HepG2 (cell line): ENCODE results near the gene UBE2M. TPM values are rescaled to one million over a fixed set of nuclear protein-coding genes. Genes with fewer than 3 reads are reported as not detected.

ENCODE experiments used
- HCFC1 ChIP-seq: fragments of 150-350 bp; IDR thresholded peaks from 2 replicates; pipeline ENCODE4 v1.6.1; 2014; ENCODE audit warnings: low read depth, low read length
- IRX3 ChIP-seq: sonication (generic); formaldehyde crosslinking; IDR thresholded peaks from 2 replicates; pipeline ENCODE4 v1.8.1; 2023; ENCODE audit warnings: mild to moderate bottlenecking, low read depth, missing genetic modification reagents, borderline replicate concordance
- NFATC3 ChIP-seq: sonication (generic); formaldehyde crosslinking; IDR thresholded peaks from 2 replicates; pipeline ENCODE4 v1.5.1; 2020; ENCODE audit warnings: mild to moderate bottlenecking, missing genetic modification reagents
- POLR2AphosphoS5 ChIP-seq: IDR thresholded peaks from 2 replicates; pipeline ENCODE4 v1.6.1; 2012; ENCODE audit warnings: low read depth, low read length
- RBM22 ChIP-seq: fragments of 200-400 bp; formaldehyde crosslinking; optimal IDR thresholded peaks from 2 replicates; pipeline ENCODE3; 2017; ENCODE audit warnings: mild to moderate bottlenecking, low read length, moderate library complexity
- SATB2 ChIP-seq: sonication (generic); formaldehyde crosslinking; IDR thresholded peaks from 2 replicates; pipeline ENCODE4 v1.5.0; 2020; ENCODE audit warnings: missing genetic modification reagents
- SIN3A ChIP-seq: IDR thresholded peaks from 2 replicates; pipeline ENCODE4 v1.6.1; 2011; ENCODE audit warnings: low read depth, mild to moderate bottlenecking, control low read depth, low read length, borderline replicate concordance
- SRF ChIP-seq: IDR thresholded peaks from 2 replicates; pipeline ENCODE4 v1.6.1; 2011; ENCODE audit warnings: mild to moderate bottlenecking, low read depth, low read length, moderate library complexity
- THYN1 ChIP-seq: sonication (generic); formaldehyde crosslinking; IDR thresholded peaks from 2 replicates; pipeline ENCODE4 v1.8.1; 2023; ENCODE audit warnings: low read depth, mild to moderate bottlenecking, moderate library complexity, missing genetic modification reagents, borderline replicate concordance
- ZNF232 ChIP-seq: sonication (generic); formaldehyde crosslinking; IDR thresholded peaks from 2 replicates; pipeline ENCODE4 v1.4.0; 2020; ENCODE audit warnings: missing genetic modification reagents, borderline replicate concordance
- ZNF7 ChIP-seq: IDR thresholded peaks from 2 replicates; pipeline ENCODE4 v1.6.1; 2016; ENCODE audit warnings: missing biosample characterization, missing genetic modification reagents
- ZNF781 ChIP-seq: sonication (generic); formaldehyde crosslinking; IDR thresholded peaks from 2 replicates; pipeline ENCODE4 v1.5.1; 2020; ENCODE audit warnings: borderline replicate concordance, mild to moderate bottlenecking, missing genetic modification reagents; ENCODE audit errors: not compliant biosample characterization
- polyA plus RNA-seq, 8 experiments: library from polyadenylated mRNA; depleted of rRNA in 3 of 8; stranded (reverse) in 7 of 8; unstranded in 1 of 8; fragments of >200 nt; fragmentation: Illumina TruSeq in 4 of 8; extraction: Trizol in 4 of 8; gene quantifications; 2 replicates each; pipeline versions ENCODE4 v1.2.1 to v1.2.3, GENCODE V29; 2011 to 2016; ENCODE audit warnings: low read depth in 4 of 8, missing spikeins in 1 of 8, mixed read lengths in 1 of 8; ENCODE audit not compliant: insufficient read depth in 1 of 8
- total RNA-seq, 5 experiments: library from RNA; depleted of rRNA; stranded (reverse); fragments of >200 nt; fragmentation: Illumina TruSeq; extraction: Trizol; gene quantifications; 2 replicates each; pipeline ENCODE4 v1.2.3, GENCODE V29; 2016; ENCODE audit warnings: low read depth in 1 of 5
- TF ChIP-seq, protein P1 (sequence below): IDR thresholded peaks from 2 replicates; pipeline ENCODE4 v1.6.1; 2016; ENCODE audit warnings: low read depth
- TF ChIP-seq, protein P2 (sequence below): sonication (generic); formaldehyde crosslinking; conservative IDR thresholded peaks from 2 replicates; pipeline ENCODE4 v1.4.0; 2020; ENCODE audit warnings: missing genetic modification reagents
- TF ChIP-seq, protein P3 (sequence below): IDR thresholded peaks from 2 replicates; pipeline ENCODE4 v1.6.1; 2016; ENCODE audit warnings: low read depth, missing genetic modification reagents, missing compliant biosample characterization
- TF ChIP-seq, protein P4 (sequence below): sonication (generic); formaldehyde crosslinking; IDR thresholded peaks from 2 replicates; pipeline ENCODE4 v1.4.0; 2020; ENCODE audit warnings: missing genetic modification reagents

Gene UBE2M
- total and polyA plus RNA-seq, 2 of the 13 experiments (the other 11 are each of a cell fraction or from before 2014, with no cell fraction given) = 36.2 to 50.3 TPM

DNA sequence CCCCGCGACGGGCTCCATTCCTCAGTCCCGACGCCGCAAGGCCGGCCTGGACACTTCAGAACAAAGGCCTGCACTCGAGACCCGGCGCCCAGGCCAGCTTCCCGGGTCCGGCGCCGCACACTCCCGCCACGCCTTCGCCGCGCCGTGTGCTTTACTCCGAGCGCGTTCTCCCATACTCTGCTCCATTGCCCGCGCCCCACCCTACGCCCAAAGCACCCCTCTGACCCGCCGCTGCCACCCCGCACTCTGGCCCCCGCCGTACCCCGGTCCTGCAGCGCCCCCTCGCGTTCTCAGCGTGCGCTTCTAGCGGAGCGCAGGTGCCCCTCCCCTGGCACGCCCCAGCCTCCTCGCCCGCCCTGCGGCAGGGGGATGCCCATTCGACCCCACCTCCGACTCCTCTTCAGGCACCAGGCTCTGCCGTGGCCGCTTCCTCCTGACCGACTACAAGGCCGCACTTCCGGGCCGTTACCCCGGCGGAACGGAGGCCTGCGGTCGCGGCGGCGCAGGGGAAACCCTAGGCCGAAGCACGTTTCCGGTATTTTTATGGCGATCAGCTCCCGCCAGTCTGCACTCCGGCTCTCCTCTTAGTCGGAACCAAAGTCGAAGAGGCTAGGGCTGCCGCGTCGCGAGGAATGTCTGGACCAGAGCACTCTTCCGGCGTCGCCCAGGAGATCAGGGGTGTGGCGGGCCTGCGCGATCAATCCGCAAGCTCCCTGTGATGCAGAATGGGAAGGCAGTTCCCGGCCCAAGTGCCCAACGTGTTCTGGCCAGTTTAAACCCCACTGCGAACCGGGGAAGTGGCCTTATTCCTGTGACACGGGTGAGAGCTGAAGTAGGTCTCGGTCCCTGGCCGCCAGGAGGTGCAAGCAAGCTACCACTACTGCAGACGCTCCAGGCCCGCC, 38.8 kb downstream of the UBE2M start, which contains the start of gene ZBTB45 (continued):
- TF ChIP-seq, protein P1, sequence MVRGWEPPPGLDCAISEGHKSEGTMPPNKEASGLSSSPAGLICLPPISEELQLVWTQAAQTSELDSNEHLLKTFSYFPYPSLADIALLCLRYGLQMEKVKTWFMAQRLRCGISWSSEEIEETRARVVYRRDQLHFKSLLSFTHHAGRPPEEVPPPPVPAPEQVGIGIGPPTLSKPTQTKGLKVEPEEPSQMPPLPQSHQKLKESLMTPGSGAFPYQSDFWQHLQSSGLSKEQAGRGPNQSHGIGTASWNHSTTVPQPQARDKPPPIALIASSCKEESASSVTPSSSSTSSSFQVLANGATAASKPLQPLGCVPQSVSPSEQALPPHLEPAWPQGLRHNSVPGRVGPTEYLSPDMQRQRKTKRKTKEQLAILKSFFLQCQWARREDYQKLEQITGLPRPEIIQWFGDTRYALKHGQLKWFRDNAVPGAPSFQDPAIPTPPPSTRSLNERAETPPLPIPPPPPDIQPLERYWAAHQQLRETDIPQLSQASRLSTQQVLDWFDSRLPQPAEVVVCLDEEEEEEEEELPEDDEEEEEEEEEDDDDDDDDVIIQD (CRISPR knock-in tag) = peak; percentile 71; the same call in 1 of the 2 replicates
- TF ChIP-seq POLR2AphosphoS5 = peak; percentile 78
- peak; percentile 90 for TF ChIP-seq ZNF781 (CRISPR knock-in tag)
- no peak for TF ChIP-seq THYN1 (CRISPR knock-in tag)
- TF ChIP-seq IRX3 (CRISPR knock-in tag) = peak; percentile 48
- TF ChIP-seq, protein P2, sequence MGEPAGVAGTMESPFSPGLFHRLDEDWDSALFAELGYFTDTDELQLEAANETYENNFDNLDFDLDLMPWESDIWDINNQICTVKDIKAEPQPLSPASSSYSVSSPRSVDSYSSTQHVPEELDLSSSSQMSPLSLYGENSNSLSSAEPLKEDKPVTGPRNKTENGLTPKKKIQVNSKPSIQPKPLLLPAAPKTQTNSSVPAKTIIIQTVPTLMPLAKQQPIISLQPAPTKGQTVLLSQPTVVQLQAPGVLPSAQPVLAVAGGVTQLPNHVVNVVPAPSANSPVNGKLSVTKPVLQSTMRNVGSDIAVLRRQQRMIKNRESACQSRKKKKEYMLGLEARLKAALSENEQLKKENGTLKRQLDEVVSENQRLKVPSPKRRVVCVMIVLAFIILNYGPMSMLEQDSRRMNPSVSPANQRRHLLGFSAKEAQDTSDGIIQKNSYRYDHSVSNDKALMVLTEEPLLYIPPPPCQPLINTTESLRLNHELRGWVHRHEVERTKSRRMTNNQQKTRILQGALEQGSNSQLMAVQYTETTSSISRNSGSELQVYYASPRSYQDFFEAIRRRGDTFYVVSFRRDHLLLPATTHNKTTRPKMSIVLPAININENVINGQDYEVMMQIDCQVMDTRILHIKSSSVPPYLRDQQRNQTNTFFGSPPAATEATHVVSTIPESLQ (CRISPR knock-in tag) = peak; percentile 53
- TF ChIP-seq RBM22 = no peak
- 0 out of 2 replicates have a peak, but pooled peaks have one; percentile 16 for TF ChIP-seq ZNF7 (CRISPR knock-in tag)
- peak; percentile 84 for TF ChIP-seq SRF
- TF ChIP-seq SIN3A = peak; percentile 92; the same call in 1 of the 2 replicates
- TF ChIP-seq SATB2 = 0 out of 2 replicates have a peak, but pooled peaks have one; percentile 30
- no peak; the same call in 1 of the 2 replicates for TF ChIP-seq ZNF232 (CRISPR knock-in tag)
- peak; percentile 86 for TF ChIP-seq HCFC1
- TF ChIP-seq, protein P3, sequence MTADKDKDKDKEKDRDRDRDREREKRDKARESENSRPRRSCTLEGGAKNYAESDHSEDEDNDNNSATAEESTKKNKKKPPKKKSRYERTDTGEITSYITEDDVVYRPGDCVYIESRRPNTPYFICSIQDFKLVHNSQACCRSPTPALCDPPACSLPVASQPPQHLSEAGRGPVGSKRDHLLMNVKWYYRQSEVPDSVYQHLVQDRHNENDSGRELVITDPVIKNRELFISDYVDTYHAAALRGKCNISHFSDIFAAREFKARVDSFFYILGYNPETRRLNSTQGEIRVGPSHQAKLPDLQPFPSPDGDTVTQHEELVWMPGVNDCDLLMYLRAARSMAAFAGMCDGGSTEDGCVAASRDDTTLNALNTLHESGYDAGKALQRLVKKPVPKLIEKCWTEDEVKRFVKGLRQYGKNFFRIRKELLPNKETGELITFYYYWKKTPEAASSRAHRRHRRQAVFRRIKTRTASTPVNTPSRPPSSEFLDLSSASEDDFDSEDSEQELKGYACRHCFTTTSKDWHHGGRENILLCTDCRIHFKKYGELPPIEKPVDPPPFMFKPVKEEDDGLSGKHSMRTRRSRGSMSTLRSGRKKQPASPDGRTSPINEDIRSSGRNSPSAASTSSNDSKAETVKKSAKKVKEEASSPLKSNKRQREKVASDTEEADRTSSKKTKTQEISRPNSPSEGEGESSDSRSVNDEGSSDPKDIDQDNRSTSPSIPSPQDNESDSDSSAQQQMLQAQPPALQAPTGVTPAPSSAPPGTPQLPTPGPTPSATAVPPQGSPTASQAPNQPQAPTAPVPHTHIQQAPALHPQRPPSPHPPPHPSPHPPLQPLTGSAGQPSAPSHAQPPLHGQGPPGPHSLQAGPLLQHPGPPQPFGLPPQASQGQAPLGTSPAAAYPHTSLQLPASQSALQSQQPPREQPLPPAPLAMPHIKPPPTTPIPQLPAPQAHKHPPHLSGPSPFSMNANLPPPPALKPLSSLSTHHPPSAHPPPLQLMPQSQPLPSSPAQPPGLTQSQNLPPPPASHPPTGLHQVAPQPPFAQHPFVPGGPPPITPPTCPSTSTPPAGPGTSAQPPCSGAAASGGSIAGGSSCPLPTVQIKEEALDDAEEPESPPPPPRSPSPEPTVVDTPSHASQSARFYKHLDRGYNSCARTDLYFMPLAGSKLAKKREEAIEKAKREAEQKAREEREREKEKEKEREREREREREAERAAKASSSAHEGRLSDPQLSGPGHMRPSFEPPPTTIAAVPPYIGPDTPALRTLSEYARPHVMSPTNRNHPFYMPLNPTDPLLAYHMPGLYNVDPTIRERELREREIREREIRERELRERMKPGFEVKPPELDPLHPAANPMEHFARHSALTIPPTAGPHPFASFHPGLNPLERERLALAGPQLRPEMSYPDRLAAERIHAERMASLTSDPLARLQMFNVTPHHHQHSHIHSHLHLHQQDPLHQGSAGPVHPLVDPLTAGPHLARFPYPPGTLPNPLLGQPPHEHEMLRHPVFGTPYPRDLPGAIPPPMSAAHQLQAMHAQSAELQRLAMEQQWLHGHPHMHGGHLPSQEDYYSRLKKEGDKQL (CRISPR knock-in tag) = peak; percentile 31; the same call in 1 of the 2 replicates
- TF ChIP-seq, protein P4, sequence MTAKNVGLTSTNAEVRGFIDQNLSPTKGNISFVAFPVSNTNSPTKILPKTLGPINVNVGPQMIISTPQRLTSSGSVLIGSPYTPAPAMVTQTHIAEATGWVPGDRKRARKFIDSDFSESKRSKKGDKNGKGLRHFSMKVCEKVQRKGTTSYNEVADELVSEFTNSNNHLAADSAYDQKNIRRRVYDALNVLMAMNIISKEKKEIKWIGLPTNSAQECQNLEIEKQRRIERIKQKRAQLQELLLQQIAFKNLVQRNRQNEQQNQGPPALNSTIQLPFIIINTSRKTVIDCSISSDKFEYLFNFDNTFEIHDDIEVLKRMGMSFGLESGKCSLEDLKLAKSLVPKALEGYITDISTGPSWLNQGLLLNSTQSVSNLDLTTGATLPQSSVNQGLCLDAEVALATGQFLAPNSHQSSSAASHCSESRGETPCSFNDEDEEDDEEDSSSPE (CRISPR knock-in tag) = peak; percentile 92
- TF ChIP-seq NFATC3 (CRISPR knock-in tag) = peak; percentile 96; the same call in 1 of the 2 replicates
